Dermis microvascular lymphatic vessel endothelial cell (primary cell): ENCODE measurements around the gene RRAGB. TPM values are rescaled to one million over a fixed set of nuclear protein-coding genes. Genes with fewer than 3 reads are reported as not detected.
"Not testable (repeated sequence)": the region's sequence is repeated elsewhere in the genome, so short reads cannot be mapped to it uniquely, and the experiment has no call there.

Source experiments
- DNase-seq, 2 donors: peaks; one replicate each; pipeline versions ENCODE4 v3.0.0 to v3.0.0-alpha.2; 2010; ENCODE audit warnings: low read depth in 2 of 2
- total RNA-seq: library from RNA; depleted of rRNA; stranded (reverse); fragments of >200 nt; gene quantifications from 2 replicates; pipeline ENCODE4 v1.2.1, GENCODE V29; 2014

RRAGB gene
- total RNA-seq, 1 donor from 2014 or later: 13.0 TPM

DNA sequence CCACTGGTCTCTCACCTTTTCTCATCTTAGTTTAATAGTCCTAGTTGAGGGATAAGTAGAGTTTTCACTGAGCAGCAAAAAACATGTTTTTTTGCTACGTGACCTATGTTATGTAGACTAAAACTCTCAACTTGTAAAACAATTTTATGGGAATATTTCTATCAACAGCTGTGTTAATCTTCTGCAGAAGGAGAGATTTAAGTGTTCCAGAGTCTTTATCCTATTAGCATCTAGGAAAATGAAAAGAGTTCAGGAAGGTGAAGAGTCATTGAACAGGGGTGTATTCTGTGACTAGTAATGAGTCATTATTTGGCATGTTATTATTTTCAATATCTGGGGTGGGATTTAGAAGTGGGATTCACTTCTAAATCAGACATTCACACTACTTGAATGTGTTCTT is 41.9 kb downstream of the RRAGB start:
- DNase-seq: peak in 1 of 2 donors; percentile 17

DNA sequence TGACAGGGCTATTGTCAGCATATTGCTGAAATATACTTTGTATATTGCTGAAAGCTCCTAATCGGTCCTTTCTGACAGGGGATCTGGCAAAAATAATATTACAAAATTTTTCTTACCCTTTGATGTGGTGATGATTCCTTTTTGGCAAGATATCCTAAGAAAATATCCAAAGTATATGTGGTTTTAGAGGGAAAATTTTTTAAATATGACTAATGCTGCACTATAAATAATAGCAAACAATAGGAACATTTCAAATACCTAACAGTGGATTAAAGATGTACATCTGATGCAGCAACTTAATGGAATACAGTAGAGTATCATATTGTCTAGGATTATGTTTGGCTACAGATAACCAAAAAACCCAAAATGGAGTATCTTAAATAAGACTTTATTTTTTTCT is 49.6 kb downstream of the RRAGB start:
- peak in 1 of 2 donors; percentile 2 for DNase-seq

DNA sequence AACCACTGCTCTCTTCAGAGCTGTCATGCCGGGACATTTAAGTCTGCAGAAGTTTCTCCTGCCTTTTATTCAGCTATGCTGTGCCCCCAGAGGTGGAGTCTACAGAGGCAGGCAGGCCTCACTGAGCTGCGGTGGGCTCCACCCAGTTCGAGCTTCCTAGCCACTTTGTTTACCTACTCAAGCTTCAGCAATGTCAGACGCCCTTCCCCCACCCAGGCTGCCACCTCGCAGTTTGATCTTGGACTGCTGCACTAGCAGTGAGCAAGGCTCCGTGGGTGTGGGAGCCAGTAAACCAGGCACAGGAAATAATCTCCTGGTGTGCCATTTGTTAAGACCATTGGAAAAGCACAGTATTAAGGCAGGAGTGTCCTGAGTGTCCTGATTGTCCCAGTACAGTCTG is 56.9 kb downstream of the RRAGB start:
- DNase-seq: not testable (repeated sequence)

DNA sequence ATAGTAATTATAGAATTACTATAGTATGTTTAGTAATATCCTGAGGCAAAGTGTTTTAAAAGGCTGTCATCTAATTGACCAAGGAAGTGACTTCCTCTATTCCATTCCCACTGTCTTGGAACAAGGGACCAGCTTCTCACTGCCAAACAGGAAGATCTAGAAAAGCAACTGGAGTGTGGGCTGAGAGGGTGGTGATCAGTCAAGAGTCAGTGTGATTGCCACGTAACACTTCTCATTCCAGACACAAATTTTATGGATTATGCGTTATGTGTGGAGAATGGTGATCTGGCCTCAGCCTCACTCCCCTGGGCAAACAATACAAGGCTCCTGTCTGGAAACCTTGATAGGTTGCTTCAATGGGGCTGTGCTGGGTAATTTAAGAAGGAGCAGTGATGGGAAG is 60.0 kb downstream of the RRAGB start:
- DNase-seq: no peak

DNA sequence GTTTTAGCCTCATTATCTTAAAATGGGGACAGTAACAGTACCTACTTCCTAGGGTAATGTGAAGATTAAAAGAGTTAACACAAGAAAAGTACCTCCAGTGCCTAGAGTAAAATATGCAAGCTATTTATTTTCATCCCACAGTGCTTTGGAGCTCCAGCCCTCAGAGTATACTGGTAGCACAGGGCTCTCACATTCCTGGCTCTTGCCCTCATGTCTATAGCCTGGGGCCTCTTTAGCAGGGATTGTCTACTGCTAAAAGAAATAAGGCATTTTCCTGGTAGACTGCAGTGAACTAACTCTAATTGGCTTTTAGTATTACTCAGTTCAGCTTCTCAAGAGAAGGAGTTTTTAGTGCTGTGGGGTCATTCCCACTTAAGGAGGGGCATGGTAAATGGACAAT is 60.8 kb downstream of the RRAGB start:
- no peak for DNase-seq

DNA sequence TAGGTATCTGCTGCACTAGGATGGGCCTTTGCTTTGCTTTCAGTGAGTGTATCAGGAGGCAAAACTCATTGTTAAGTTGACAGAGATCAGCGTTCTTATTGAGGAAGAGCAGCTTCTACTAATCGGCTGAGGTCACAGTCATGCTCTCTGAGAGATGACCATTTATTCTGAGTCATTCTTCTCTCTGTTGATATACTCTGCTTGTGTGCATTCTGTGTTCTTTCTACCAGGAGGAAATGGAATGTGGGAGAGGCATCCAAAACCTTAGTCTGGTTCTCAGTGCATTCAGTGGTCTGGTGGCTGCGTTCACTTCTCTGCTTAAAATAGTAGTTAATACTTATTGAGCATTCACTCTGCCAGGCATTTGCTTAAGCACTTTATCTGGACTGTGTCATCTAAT is 66.2 kb downstream of the RRAGB start:
- DNase-seq: no peak

DNA sequence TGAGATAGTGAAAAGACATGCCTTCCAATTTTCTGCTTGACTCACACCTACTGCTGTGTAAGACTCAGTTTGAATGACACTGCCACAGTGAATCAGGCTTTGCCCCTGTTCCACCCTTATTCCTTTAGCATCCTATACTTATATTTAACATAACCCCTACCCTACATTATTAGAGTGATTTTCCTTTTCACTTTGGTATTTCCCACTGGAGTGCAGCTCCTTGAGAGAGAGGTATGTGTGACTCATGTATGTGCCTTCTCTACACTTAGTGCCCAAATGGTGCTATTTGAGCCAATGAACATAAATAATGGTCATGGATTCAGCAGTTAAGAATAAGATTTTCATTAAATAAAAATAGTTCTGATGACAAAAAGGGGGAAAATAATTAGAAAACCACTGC is 69.5 kb downstream of the RRAGB start:
- DNase-seq: no peak

DNA sequence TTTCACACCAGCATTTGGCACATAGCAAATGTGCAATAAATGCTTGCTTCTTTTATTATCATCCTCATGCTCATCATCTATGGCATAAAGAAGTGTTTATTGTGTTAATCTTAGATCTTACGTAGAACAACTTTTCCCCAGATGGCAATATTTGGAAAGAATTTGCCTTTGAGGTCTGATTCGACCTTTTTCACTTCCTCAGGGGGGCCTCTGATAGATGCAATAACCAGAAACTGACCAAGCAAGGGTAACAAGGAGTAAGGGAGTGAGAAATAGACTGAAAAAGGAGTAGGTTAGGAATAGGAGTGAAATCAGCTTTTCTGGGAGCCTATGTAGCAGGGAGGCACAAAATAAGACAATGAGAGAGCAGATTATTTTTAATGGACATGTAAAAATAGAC is 70.2 kb downstream of the RRAGB start:
- DNase-seq: no peak

DNA sequence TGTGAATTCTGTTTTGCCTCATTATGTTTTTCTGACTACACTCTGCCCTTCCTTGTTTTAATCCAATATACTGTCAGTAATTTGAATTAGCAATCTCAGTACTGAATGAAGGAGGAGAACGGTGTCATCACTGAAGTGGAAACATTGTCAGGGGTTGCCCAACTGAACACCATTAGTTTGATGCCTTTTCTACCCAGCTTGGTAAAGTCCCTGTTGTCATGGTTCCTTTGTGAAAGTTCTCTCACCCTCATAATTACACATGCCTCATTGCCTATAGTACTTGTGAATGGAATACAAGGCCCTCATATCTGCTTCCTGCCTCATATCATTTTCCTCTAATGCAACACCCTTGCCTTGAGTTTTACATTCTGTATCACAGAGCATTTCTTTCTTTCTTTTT is 76.9 kb downstream of the RRAGB start:
- no peak for DNase-seq

DNA sequence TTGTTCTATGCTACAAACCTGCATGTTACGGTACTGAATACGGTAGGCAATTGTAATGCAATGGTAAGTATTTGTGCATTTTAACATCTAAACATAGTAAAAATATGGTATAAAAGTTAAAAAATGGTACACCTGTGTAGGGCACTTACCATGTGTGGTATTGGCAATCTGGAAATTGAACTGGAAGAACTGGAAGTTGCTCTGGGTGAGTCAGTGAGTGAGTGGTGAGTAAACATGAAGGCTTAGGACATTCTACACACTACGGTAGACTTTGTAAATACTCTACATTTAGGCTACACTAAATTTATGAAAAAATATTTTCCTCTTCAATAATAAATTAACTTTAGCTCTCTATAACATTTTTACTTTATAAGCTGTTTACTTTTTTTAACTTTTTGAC is 78.9 kb downstream of the RRAGB start:
- DNase-seq: no peak

DNA sequence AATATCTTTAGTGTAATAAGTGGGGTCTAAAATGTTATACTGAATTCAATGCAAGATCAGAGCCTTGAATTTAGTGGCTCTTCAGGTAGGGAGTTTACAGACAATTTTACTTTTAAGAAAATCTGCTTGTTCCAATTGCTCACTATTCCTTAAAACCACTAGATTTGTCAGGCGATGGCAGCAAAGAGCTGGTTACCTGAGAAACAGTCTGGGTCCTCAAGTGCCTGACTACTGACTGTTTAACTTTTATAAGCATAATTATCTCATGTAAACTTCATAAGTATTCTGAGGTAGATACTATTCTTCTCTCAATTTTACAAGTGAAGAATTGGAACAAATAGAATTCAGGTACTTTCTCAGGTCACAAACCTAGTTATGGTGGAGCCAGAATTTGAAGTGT is 84.3 kb downstream of the RRAGB start:
- DNase-seq: no peak

Other genes with a start within 250 kb of the RRAGB start
- gene USP51, start 227.9 kb upstream of the RRAGB start, total RNA-seq: 0.39 and 1.9 TPM in 2 replicates
- not detected in 2 replicates for gene FOXR2, start 94.3 kb upstream of the RRAGB start, total RNA-seq